GM19455 (cell line): ENCODE results near the gene KIAA1755.

ENCODE experiments used
- ATAC-seq: cut with Tn5 transposase; IDR thresholded peaks from one replicate; pipeline ENCODE4 v1.9.1; 2021; ENCODE audit not compliant: unreplicated experiment

The KIAA1755 gene

GRCh38 chr20:38222231-38222922 lies 38.2 kb downstream of the KIAA1755 start:
- no peak for ATAC-seq

GRCh38 chr20:38221119-38221589 lies 39.4 kb downstream of the KIAA1755 start:
- ATAC-seq: no peak

- no peak for ATAC-seq
Measured at GRCh38 chr20:38220587-38221118, 39.9 kb downstream of the KIAA1755 start.

- no peak for ATAC-seq
Measured at GRCh38 chr20:38219006-38219950, 41.3 kb downstream of the KIAA1755 start.

- ATAC-seq: no peak
Measured at GRCh38 chr20:38218566-38218885, 42.0 kb downstream of the KIAA1755 start.

GRCh38 chr20:38217791-38218565 lies 42.6 kb downstream of the KIAA1755 start:
- no peak for ATAC-seq

GRCh38 chr20:38216746-38217595 lies 43.6 kb downstream of the KIAA1755 start:
- ATAC-seq: no peak

- ATAC-seq: no peak
Measured at GRCh38 chr20:38216201-38216600, 44.3 kb downstream of the KIAA1755 start.

- no peak for ATAC-seq
Measured at GRCh38 chr20:38215194-38216182, 45.0 kb downstream of the KIAA1755 start.

- ATAC-seq: no peak
Measured at GRCh38 chr20:38214256-38215193, 46.0 kb downstream of the KIAA1755 start.

GRCh38 chr20:38213607-38213940 lies 47.0 kb downstream of the KIAA1755 start:
- no peak for ATAC-seq

GRCh38 chr20:38212806-38213606 lies 47.5 kb downstream of the KIAA1755 start:
- no peak for ATAC-seq

- ATAC-seq: no peak
Measured at GRCh38 chr20:38211200-38212097, 49.1 kb downstream of the KIAA1755 start.

- no peak for ATAC-seq
Measured at GRCh38 chr20:38210741-38211140, 49.8 kb downstream of the KIAA1755 start.

- no peak for ATAC-seq
Measured at GRCh38 chr20:38209736-38210405, 50.7 kb downstream of the KIAA1755 start.
